HG02981 (cell line): ENCODE measurements around the gene LTBR.

Source experiments
- ATAC-seq: cut with Tn5 transposase; IDR thresholded peaks from one replicate; pipeline ENCODE4 v1.9.1; 2021; ENCODE audit warnings: mild to moderate bottlenecking, moderate library complexity; ENCODE audit not compliant: unreplicated experiment

Gene LTBR

DNA sequence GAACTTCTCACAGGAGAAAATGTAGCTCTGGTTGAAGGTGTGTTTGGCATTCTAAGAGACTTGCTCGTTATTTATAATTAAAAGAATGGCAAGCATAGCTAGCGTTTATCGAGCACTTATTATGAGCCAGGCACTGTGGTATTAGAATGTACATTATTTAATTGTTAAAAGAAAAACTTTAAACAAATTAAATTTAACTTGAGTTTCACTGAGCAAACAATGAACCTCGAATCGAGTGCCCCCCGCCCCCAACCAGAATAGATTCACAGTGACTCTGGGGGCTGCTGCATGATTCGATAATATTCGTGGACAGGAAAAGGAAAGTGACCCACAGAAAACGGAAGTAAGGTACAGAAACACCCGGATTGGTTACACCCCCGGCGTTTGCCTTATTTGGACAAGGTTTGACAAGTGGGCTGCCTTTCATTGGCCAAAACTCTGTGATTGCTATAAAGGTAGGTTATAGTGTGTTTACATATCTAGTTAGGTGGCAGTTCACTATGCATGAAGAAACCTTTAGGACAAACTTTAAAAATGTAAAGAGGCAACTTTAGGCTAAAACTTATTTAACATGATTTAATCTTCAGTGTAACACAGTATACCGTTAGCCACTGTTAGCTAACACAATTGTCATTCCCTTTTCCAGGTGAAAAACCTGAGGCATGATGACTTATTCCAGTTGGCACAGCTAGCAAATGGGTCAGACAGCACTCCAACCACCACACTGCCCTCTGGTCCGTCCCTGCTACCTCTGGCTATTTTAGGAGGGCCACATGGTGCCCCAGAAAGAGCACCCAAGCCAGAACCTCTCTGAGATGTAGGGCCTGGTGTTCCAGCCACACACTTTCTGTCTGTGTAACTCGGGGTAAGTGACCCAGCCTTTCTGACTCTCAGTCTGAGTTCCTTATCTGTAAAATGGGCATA lies 15.7 kb upstream of the LTBR start:
- no peak for ATAC-seq

- no peak for ATAC-seq
Observed at GRCh38 chr12:6368906-6369525, 14.9 kb upstream of the LTBR start.

DNA sequence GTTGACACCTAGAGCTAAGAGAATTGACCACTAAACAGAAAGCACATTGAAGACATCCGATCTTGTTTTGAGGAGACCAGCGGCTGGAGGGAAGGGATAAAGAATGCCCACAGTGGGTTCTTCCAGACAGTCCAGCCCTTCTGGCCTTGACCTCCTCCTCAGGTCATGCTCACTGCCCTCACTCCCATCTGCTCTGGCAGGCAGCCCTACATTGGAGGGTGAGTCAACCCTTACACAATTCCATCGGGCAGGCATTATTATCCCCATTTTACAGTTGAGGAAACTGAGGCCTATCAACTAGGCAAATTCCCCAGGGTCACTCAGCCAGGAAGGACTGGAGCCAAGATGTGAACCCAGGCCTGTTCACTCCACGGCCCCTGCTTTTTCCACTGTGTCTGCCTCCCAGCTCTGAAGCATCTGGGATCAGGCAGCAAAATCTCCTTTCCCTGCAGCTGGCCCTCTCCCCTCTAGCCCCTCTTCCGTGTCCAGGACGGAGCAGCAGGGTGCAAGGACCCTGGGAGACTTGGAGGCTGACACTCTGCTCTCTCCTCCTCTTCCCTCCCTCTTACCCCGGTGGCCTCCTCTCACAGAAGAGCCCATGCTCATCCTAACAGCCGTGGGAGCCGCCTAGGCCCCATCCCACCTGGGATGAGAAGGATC lies 13.9 kb upstream of the LTBR start:
- ATAC-seq = no peak

- ATAC-seq = no peak
Observed at GRCh38 chr12:6370576-6370935, 13.4 kb upstream of the LTBR start.

GRCh38 chr12:6370994-6371754 lies 12.8 kb upstream of the LTBR start:
- ATAC-seq = no peak

- ATAC-seq = no peak
Observed at GRCh38 chr12:6372403-6373003, 11.5 kb upstream of the LTBR start.

DNA sequence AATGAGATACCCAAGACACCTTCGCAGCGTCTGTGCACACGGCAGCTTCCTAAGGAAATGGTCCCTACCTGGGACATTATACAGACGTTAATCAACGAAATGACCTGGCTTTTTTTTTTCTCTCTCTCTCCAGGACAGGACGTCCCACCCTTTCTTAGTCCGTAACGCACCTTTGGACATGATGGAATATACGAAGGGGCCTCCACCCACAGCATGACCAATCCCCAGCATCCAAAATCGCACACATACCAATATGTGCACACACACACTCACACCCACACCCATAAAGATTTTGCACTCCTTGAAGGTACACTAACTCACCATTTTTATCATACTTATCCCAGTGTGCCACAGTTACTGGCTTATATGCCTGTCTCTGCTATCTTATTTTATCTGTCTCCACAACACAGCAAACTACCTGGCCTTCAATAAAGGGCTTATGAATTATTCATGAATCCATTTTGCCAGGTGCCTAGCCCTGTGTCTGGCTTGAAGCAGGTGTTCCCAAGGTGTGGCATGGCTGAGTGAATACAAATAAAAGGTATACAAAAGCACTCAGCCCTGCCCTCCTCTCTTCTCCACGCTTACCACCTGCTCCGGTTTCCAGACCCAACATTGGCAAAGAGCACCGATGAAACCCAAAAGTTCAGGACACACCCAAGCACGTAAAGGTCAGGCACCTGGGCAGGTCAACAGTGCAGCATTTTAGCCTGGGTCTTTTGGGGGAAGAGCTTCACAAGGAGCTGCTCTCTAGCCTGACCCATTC lies 10.8 kb upstream of the LTBR start:
- ATAC-seq = no peak

DNA sequence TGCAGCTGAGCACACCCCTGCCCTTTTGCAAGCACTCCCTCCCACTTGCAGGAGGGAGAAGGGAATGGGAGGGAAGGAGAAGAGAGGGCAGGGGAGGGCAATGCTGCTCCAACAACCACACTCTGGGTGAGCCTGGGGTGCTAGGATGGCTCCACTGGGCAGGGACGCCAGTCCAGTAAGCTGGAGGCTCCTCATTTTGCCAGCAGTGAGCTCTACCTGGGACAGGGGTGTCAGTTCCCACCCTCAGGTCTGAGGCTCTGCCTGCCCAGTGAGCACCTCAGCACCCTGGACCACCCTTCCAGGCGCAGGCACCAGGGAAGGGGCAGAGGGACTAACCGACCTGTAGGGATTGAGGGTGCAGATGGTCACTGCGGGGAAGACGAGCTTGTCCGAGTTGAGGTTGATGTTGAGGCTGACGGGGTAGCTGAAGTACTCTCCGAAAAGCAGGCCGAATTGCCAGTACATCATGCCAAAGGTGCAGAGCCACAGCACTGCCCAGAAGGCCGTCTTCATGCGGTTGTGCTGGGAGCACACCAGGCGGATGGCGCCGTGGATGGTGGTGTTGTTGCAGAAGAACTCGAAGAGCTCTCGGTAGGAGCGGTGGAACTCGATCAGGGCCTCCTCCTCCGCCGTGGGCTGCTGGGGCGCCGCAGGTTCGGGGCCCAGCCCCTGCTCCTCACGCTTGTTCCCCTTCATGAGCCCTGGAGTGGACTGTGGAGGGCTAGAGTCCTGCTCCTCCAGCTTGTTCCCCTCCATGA lies 9.8 kb upstream of the LTBR start:
- ATAC-seq = no peak

DNA sequence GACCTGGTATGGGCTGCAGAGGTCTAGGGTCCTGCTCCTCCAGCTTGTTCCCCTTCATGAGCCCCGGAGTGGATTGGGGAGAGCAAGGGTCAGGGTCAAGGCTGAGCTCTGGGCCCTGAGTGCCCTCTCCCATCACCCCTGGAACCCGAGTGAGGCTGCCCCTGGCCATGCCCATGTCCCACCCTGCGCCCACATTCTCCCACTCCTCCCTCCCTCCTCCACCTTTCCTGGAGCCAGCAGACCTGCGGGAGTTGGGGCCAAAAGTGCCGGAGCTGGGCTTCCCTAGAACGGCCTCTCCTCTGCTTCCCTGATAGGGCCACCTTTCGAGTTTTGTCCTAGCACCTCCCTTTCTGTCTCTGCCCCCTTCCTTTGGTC lies 9.2 kb upstream of the LTBR start:
- ATAC-seq = no peak

- no peak for ATAC-seq
Observed at GRCh38 chr12:6375269-6376078, 8.5 kb upstream of the LTBR start, which contains the start of gene SCNN1A. TSS of gene SCNN1A (minus strand) at chr12:6375563. CDS start at chr12:6374783, 780 bp downstream.

- no peak for ATAC-seq
Observed at GRCh38 chr12:6376079-6376869, 7.7 kb upstream of the LTBR start.

GRCh38 chr12:6376870-6377666 lies 6.9 kb upstream of the LTBR start:
- ATAC-seq = no peak

- ATAC-seq = no peak
Observed at GRCh38 chr12:6377667-6377994, 6.3 kb upstream of the LTBR start.

- ATAC-seq = no peak
Observed at GRCh38 chr12:6378709-6379472, 5.1 kb upstream of the LTBR start.

DNA sequence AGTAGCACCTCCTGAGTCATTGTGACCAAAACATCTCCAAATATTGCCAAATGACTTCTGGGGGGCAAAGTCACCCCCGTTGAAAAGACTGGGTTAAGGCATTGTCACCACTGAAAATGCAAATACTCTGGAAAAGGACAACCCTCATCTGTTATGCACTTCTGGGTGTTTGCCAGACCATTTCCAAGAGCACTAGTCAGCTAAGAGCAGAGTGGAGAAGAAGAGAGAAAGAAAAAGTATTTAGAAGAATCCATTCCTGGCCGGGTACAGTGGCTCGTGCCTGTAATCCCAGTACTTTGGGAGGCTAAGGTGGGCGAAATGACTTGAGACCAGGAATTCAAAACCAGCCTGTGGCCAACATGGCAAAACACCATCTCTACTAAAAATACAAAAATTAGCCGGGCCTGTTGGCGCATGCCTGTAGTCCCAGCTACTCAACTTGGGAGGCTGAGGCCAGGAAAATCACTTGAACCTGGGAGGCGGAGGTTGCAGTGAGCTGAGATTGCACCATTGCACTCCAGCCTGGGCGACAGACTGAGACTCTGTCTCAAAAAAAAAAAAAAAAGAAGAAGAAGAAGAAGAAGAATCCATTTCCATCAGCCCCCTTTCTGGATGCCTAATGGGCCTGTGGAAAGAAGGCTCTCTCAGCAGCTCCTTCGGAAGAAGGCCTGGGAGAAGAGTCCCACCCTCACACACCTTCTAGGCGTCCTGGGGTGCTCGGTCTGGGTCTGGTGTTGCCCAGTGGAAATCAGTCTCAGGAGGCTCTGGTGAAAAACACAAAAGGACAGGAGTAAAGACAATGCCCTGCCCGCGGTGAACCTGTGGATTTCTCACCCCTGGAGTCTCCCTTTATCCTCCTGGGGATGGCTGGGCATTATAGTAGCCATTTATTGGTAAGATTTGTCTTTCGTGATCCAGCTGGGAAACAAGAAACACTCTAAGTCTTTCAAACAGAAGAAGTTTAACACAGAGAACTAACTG lies 3.5 kb upstream of the LTBR start:
- ATAC-seq = no peak
